Gastroesophageal sphincter (tissue), 3 donors: Measurements from ENCODE around the gene COX5A.

Source experiments
- CTCF ChIP-seq, 4 experiments: fragments of 200-600 bp in 2 of 4; fragments of 450-650 bp in 2 of 4; sonication (generic) in 1 of 4; IDR thresholded peaks; one replicate each; pipeline ENCODE4 v1.5.1; 2017 to 2019; ENCODE audit warnings: antibody characterized with exemption in 4 of 4, mild to moderate bottlenecking in 2 of 4, moderate library complexity in 2 of 4
- EP300 ChIP-seq: sonication (generic); formaldehyde crosslinking; IDR thresholded peaks from one replicate; pipeline ENCODE4 v1.6.1; 2017; ENCODE audit warnings: antibody characterized with exemption, mild to moderate bottlenecking
- POLR2A ChIP-seq, 2 donors: fragments of 450-650 bp; IDR thresholded peaks; one replicate each; pipeline ENCODE4 v1.6.1; 2017; ENCODE audit warnings: antibody characterized with exemption in 2 of 2, mild to moderate bottlenecking in 2 of 2, moderate library complexity in 1 of 2
- POLR2AphosphoS5 ChIP-seq: sonication (generic); formaldehyde crosslinking; IDR thresholded peaks from one replicate; pipeline ENCODE4 v1.6.1; 2017; ENCODE audit warnings: antibody characterized with exemption

GRCh38 chr15:74907163-74907870 lies 30.6 kb downstream of the COX5A start:
- TF ChIP-seq CTCF (IDR thresholded peaks at IDR 0.05) (no peak), EP300 (no peak), POLR2AphosphoS5 (no peak), POLR2A (IDR thresholded peaks at IDR 0.05) (no peak)
